ENCODE data around the gene ZFYVE26. TPM values are rescaled to one million over a fixed set of nuclear protein-coding genes. Genes with fewer than 3 reads are reported as not detected.

ZFYVE26 gene
- total and polyA plus RNA-seq, 2 of the 8 experiments (the other 6 are each of a cell fraction or from before 2014, with no cell fraction given), result 13.0 to 23.3 TPM

DNA sequence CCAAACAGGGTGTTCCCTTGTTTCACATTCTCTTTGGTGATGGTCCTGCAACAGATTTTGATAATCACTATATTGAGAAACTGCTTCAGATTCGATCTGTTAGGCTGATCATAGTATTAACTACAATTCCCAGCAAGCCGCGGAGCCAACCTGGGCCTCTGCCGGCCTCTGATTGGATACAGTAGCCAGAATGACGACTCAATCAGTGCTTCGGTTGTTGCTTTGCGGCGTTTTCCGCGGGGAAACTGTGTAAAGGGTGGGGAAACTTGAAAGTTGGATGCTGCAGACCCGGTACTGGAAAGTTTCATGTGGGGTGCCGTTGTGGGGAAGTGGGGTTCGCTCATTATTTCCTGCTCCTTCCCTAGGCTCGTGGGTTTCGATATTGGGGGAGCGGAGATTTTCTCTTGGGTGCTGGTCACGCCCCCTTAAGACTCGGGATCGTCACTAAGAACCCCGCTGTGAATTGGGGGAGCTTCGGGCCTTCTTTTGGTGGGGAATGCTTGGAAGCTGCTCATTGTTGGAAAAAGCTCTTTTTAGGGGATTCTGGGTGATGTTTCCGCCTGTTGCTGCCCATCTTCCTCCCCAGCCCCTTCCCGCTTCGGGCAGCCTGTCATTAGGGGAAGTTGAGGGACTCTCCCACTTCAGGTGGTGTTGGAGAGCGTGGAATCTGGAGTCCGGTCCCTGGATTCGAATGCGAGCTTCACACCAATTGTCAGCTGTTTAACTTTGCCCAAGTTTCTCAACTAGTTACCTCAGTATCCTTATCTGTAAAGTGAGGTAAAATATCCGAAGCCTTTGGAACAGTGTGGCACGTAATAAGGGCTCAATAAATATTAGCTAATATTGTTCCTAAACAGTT lies 3.4 kb upstream of the ZFYVE26 start, which contains the start of gene RAD51B:
Gene RAD51B (plus strand): TSS at position 217 of the 859 bp plus-strand sequence.
- H3K9me3 ChIP-seq (ENCODE audit: insufficient read depth in 2 of 2, low read depth in 1 of 2, low read length in 1 of 2), result no peaks in the 10 kb centered on the region
- H3K23me2 ChIP-seq (ENCODE audit: low read depth, low read length), result peaks cover 7% of the 10 kb centered on the region; the same call in 1 of the 2 replicates
- H3K23ac ChIP-seq (ENCODE audit: insufficient read length), result no peak within 1 kb of the TSS
- H3K4me3 ChIP-seq (ENCODE audit: extremely low read depth in 1 of 4, insufficient read depth in 2 of 4, low read depth in 3 of 4, low read length in 4 of 4), result peak within 1 kb of the TSS; percentile 64 to 97 (median 89)
- no peaks in the 10 kb centered on the region for H3K36me3 ChIP-seq (ENCODE audit: control insufficient read depth in 2 of 4, insufficient read depth in 4 of 4, low read length in 3 of 4)
- H2AK5ac ChIP-seq (ENCODE audit: low read depth, low read length), result no peak within 1 kb of the TSS
- peak within 1 kb of the TSS; percentile 90 for H4K5ac ChIP-seq (ENCODE audit: insufficient read length, low read depth, low read length)
- H3K56ac ChIP-seq (replicated peaks; ENCODE audit: insufficient read length, low read depth, low read length), result peak within 1 kb of the TSS; percentile 52
- peak within 1 kb of the TSS; percentile 22 for H4K91ac ChIP-seq (replicated peaks; ENCODE audit: insufficient read length, low read length)
- H2AFZ ChIP-seq (ENCODE audit: low read length), result peak within 1 kb of the TSS; percentile 96
- FAIRE-seq, result no peak
- no peaks in the 10 kb centered on the region for H4K20me1 ChIP-seq (replicated peaks in 1 of 2; ENCODE audit: control insufficient read depth in 1 of 2, insufficient read depth in 2 of 2, low read length in 2 of 2)
- 5% methylated on average over 30 of the region's 30 CpGs; no CpG with 5 or more reads in 1 of the 2 experiments for WGBS, 2 experiments (ENCODE audit: extremely low coverage in 1 of 2, insufficient coverage in 1 of 2, insufficient read length in 1 of 2, insufficient replicate concordance in 2 of 2, low coverage in 1 of 2, low lambda C conversion rate in 2 of 2, missing lambda C conversion rate in 1 of 2)
- no peak within 1 kb of the TSS for H3K18ac ChIP-seq (ENCODE audit: extremely low read depth, low read length)
- peaks cover 0 to 21% of the 10 kb centered on the region in 2 experiments; a peak in 3 of 4 replicates for H3K79me2 ChIP-seq (ENCODE audit: control insufficient read depth in 1 of 2, insufficient read depth in 2 of 2, low read length in 2 of 2)
- H2BK120ac ChIP-seq (replicated peaks; ENCODE audit: low read depth, low read length), result no peak within 1 kb of the TSS
- peak within 1 kb of the TSS; percentile 76 to 97 for H3K4me2 ChIP-seq (ENCODE audit: insufficient read depth in 1 of 2, low read depth in 2 of 2, low read length in 2 of 2)
- ChIA-PET POLR2A (ENCODE audit: partially characterized antibody) (no interaction called here), CTCF (ENCODE audit: partially characterized antibody) (interaction anchor here (1.8 kb wide), 1 partner anchor 18 kb away, joined by 10 read pairs; no protein-coding TSS in a partner anchor)
- H2BK15ac ChIP-seq (ENCODE audit: low read length), result no peak within 1 kb of the TSS
- H3K4me1 ChIP-seq (replicated peaks in 1 of 4; ENCODE audit: control insufficient read depth in 3 of 4, insufficient read depth in 4 of 4, low read length in 3 of 4), result peaks cover 0 to 14% (median 3%) of the 10 kb centered on the region in 4 experiments; a peak in 6 of 7 replicates
- no peak within 1 kb of the TSS; the same call in 1 of the 2 replicates for H2BK20ac ChIP-seq (ENCODE audit: low read length)
- peak within 1 kb of the TSS; percentile 18; the same call in 1 of the 2 replicates for H2BK12ac ChIP-seq (ENCODE audit: low read depth, low read length)
- H3K4ac ChIP-seq (replicated peaks; ENCODE audit: insufficient read length, low read depth, low read length), result peak within 1 kb of the TSS; percentile 25
- no peaks in the 10 kb centered on the region for H3K27me3 ChIP-seq (replicated peaks in 1 of 4; ENCODE audit: control insufficient read depth in 3 of 4, extremely low read depth in 1 of 4, insufficient read depth in 3 of 4, low read length in 3 of 4)
- H3K9ac ChIP-seq (replicated peaks in 1 of 4; ENCODE audit: extremely low read depth in 1 of 4, low read depth in 3 of 4, low read length in 3 of 4), result peak within 1 kb of the TSS in 3 of 4 experiments; percentile 69 to 90 (median 89); a peak in 6 of 7 replicates
- peak within 1 kb of the TSS; percentile 96 for H4K8ac ChIP-seq (ENCODE audit: extremely low read depth, insufficient read depth, low read length)
- H3K79me1 ChIP-seq (ENCODE audit: low read depth, low read length), result no peaks in the 10 kb centered on the region
- peak within 1 kb of the TSS; percentile 95 for H2BK5ac ChIP-seq (ENCODE audit: low read depth, low read length)
- DNase-seq (ENCODE audit: low read depth in 1 of 2, low spot score in 2 of 2), result peak in 1 of 2 experiments; percentile 91
- H3K14ac ChIP-seq (ENCODE audit: insufficient read length), result no peak within 1 kb of the TSS
- peak within 1 kb of the TSS; percentile 90 for H3K27ac ChIP-seq (ENCODE audit: low read depth, low read length)
- peak; percentile 75 for TF ChIP-seq PHF8 (conservative IDR thresholded peaks at IDR 0.05; ENCODE audit: low read depth, low read length)
- peak; percentile 67 for TF ChIP-seq SAP30 (IDR thresholded peaks at IDR 0.05; ENCODE audit: insufficient read depth, insufficient replicate concordance, low read length)
- no peak for TF ChIP-seq EGR1 (IDR thresholded peaks at IDR 0.05; ENCODE audit: borderline replicate concordance, low read depth, low read length)
- 0 out of 4 replicates have a peak, but pooled peaks of 1 of the 2 experiments have one; percentile 19 for TF ChIP-seq SIN3A (conservative IDR thresholded peaks at IDR 0.05 in 1 of 2, IDR thresholded peaks at IDR 0.05 in 1 of 2; ENCODE audit: low read depth in 1 of 2, low read length in 2 of 2)
- no peak for TF ChIP-seq GABPA (IDR thresholded peaks at IDR 0.05; ENCODE audit: borderline replicate concordance, insufficient read depth, low read length)
- no peak for TF ChIP-seq RFX5 (IDR thresholded peaks at IDR 0.05; ENCODE audit: borderline replicate concordance, low read depth, low read length)
- 0 out of 4 replicates have a peak, but pooled peaks of 1 of the 2 experiments have one; percentile 48 for TF ChIP-seq HDAC2 (IDR thresholded peaks at IDR 0.05; ENCODE audit: borderline replicate concordance in 1 of 2, low read depth in 2 of 2, low read length in 2 of 2)
- peak; percentile 57; the same call in 1 of the 2 replicates for TF ChIP-seq KDM5A (IDR thresholded peaks at IDR 0.05; ENCODE audit: low read length)
- peak; percentile 70 for TF ChIP-seq KDM4A (IDR thresholded peaks at IDR 0.05; ENCODE audit: low read depth, low read length, severe bottlenecking)

Measured in H1 (cell line).